Activated naive CD4-positive, alpha-beta T cell treated with anti-CD3 and anti-CD28 coated beads, Interleukin-2, amount 50 U/mL, for 24 hours (primary cell): ENCODE data around the gene PDE4A.
"Not testable (repeated sequence)": the region's sequence is repeated elsewhere in the genome, so short reads cannot be mapped to it uniquely, and the experiment has no call there.

Experiments used
- H3K27ac Mint-ChIP-seq: one replicate; pipeline ENCODE4 v1.8.0; 2021; ENCODE audit warnings: mild to moderate bottlenecking, mixed read lengths
- H3K27me3 Mint-ChIP-seq: one replicate; pipeline ENCODE4 v1.8.0; 2021; ENCODE audit warnings: mixed read lengths
- H3K36me3 Mint-ChIP-seq: one replicate; pipeline ENCODE4 v1.8.0; 2021; ENCODE audit warnings: mixed read lengths
- H3K4me1 Mint-ChIP-seq: one replicate; pipeline ENCODE4 v1.8.0; 2021; ENCODE audit warnings: mixed read lengths
- H3K4me3 Mint-ChIP-seq: one replicate; pipeline ENCODE4 v1.8.0; 2021; ENCODE audit warnings: mild to moderate bottlenecking, mixed read lengths
- H3K9me3 Mint-ChIP-seq: one replicate; pipeline ENCODE4 v1.8.0; 2021; ENCODE audit warnings: mixed read lengths

PDE4A gene

GRCh38 chr19:10420444-10421239 lies at the start of gene PDE4A:
PDE4A (plus strand) TSS chr19:10420538; CDS start chr19:10420765, 227 bp downstream.
- no peaks in the 10 kb centered on the region for H3K36me3 Mint-ChIP-seq
- H3K4me1 Mint-ChIP-seq: peaks cover 66% of the 10 kb centered on the region
- H3K27me3 Mint-ChIP-seq: peaks cover 45% of the 10 kb centered on the region
- H3K4me3 Mint-ChIP-seq: peak within 1 kb of the TSS; percentile 82
- no peaks in the 10 kb centered on the region for H3K9me3 Mint-ChIP-seq
- H3K27ac Mint-ChIP-seq: peak within 1 kb of the TSS; percentile 61

- Mint-ChIP-seq H3K27me3 (no peaks in the 10 kb centered on the region), H3K4me1 (peaks cover 3% of the 10 kb centered on the region), H3K4me3 (no peak overlapping the region), H3K27ac (no peak overlapping the region), H3K36me3 (peaks cover 6% of the 10 kb centered on the region), H3K9me3 (no peaks in the 10 kb centered on the region)
These were observed 47.6 kb upstream of the PDE4A start for GRCh38 chr19:10372690-10373089.

- Mint-ChIP-seq H3K9me3 (no peaks in the 10 kb centered on the region), H3K27me3 (no peaks in the 10 kb centered on the region), H3K27ac (peak overlapping the region; percentile 5), H3K36me3 (peaks cover 6% of the 10 kb centered on the region), H3K4me3 (no peak overlapping the region), H3K4me1 (peaks cover 15% of the 10 kb centered on the region)
These were observed 45.4 kb upstream of the PDE4A start for GRCh38 chr19:10374931-10375330.

- H3K4me3 Mint-ChIP-seq: peak overlapping the region; percentile 42
These were observed 43.1 kb upstream of the PDE4A start for GRCh38 chr19:10377140-10377640.

GRCh38 chr19:10378124-10378523 lies 42.2 kb upstream of the PDE4A start:
- no peak overlapping the region for H3K4me3 Mint-ChIP-seq
- no peaks in the 10 kb centered on the region for H3K27me3 Mint-ChIP-seq
- no peaks in the 10 kb centered on the region for H3K9me3 Mint-ChIP-seq
- peaks cover 8% of the 10 kb centered on the region for H3K36me3 Mint-ChIP-seq
- H3K27ac Mint-ChIP-seq: no peak overlapping the region
- peaks cover 28% of the 10 kb centered on the region for H3K4me1 Mint-ChIP-seq

More at GRCh38 chr19:10377140-10377640, 43.1 kb upstream of the PDE4A start:
- H3K27me3 Mint-ChIP-seq, H3K27ac Mint-ChIP-seq, H3K36me3 Mint-ChIP-seq, H3K9me3 Mint-ChIP-seq: not testable (repeated sequence)
- H3K4me1 Mint-ChIP-seq: peaks cover 28% of the 10 kb centered on the region

GRCh38 chr19:10379880-10380312 lies 40.4 kb upstream of the PDE4A start:
- H3K36me3 Mint-ChIP-seq: peaks cover 8% of the 10 kb centered on the region

GRCh38 chr19:10380313-10381102 lies 39.8 kb upstream of the PDE4A start, which contains the start of gene TYK2:
TYK2 (minus strand) TSS chr19:10380572; CDS start chr19:10378406, 2,166 bp downstream.
- H3K4me1 Mint-ChIP-seq: peaks cover 28% of the 10 kb centered on the region
- no peaks in the 10 kb centered on the region for H3K9me3 Mint-ChIP-seq
- no peaks in the 10 kb centered on the region for H3K27me3 Mint-ChIP-seq
- H3K36me3 Mint-ChIP-seq: peaks cover 5% of the 10 kb centered on the region
- peak within 1 kb of the TSS; percentile 90 for H3K27ac Mint-ChIP-seq
- peak within 1 kb of the TSS; percentile 92 for H3K4me3 Mint-ChIP-seq

More at GRCh38 chr19:10379880-10380312, 40.4 kb upstream of the PDE4A start:
- Mint-ChIP-seq H3K9me3 (no peaks in the 10 kb centered on the region), H3K4me3 (peak overlapping the region; percentile 92), H3K27ac (peak overlapping the region; percentile 65), H3K4me1 (peaks cover 28% of the 10 kb centered on the region), H3K27me3 (no peaks in the 10 kb centered on the region)

GRCh38 chr19:10383223-10383499 lies 37.2 kb upstream of the PDE4A start:
- not testable (repeated sequence) for H3K27me3 Mint-ChIP-seq, H3K36me3 Mint-ChIP-seq, H3K4me3 Mint-ChIP-seq, H3K9me3 Mint-ChIP-seq, H3K27ac Mint-ChIP-seq
- peaks cover 25% of the 10 kb centered on the region for H3K4me1 Mint-ChIP-seq

- H3K36me3 Mint-ChIP-seq: peaks cover 2% of the 10 kb centered on the region
- peaks cover 16% of the 10 kb centered on the region for H3K4me1 Mint-ChIP-seq
- H3K9me3 Mint-ChIP-seq: no peaks in the 10 kb centered on the region
- no peak overlapping the region for H3K27ac Mint-ChIP-seq
- no peak overlapping the region for H3K4me3 Mint-ChIP-seq
- no peaks in the 10 kb centered on the region for H3K27me3 Mint-ChIP-seq
These were observed 35.8 kb upstream of the PDE4A start for GRCh38 chr19:10384580-10384979.

- Mint-ChIP-seq H3K9me3 (no peaks in the 10 kb centered on the region), H3K4me1 (peaks cover 4% of the 10 kb centered on the region), H3K27ac (no peak overlapping the region), H3K27me3 (no peaks in the 10 kb centered on the region), H3K4me3 (no peak overlapping the region), H3K36me3 (peaks cover 4% of the 10 kb centered on the region)
These were observed 31.4 kb upstream of the PDE4A start for GRCh38 chr19:10388957-10389356.

- Mint-ChIP-seq H3K4me3 (no peak overlapping the region), H3K27ac (no peak overlapping the region), H3K27me3 (no peaks in the 10 kb centered on the region), H3K9me3 (no peaks in the 10 kb centered on the region), H3K36me3 (peaks cover 4% of the 10 kb centered on the region), H3K4me1 (peaks cover 4% of the 10 kb centered on the region)
These were observed 30.5 kb upstream of the PDE4A start for GRCh38 chr19:10389863-10390262.

GRCh38 chr19:10390652-10391286 lies 29.6 kb upstream of the PDE4A start:
- Mint-ChIP-seq H3K27ac (no peak overlapping the region), H3K36me3 (peaks cover 4% of the 10 kb centered on the region), H3K9me3 (no peaks in the 10 kb centered on the region), H3K4me1 (peaks cover 4% of the 10 kb centered on the region), H3K4me3 (no peak overlapping the region), H3K27me3 (no peaks in the 10 kb centered on the region)

- no peak overlapping the region for H3K4me3 Mint-ChIP-seq
- H3K4me1 Mint-ChIP-seq: peaks cover 4% of the 10 kb centered on the region
- no peaks in the 10 kb centered on the region for H3K9me3 Mint-ChIP-seq
- H3K27ac Mint-ChIP-seq: no peak overlapping the region
- no peaks in the 10 kb centered on the region for H3K27me3 Mint-ChIP-seq
- H3K36me3 Mint-ChIP-seq: peaks cover 8% of the 10 kb centered on the region
These were observed 28.2 kb upstream of the PDE4A start for GRCh38 chr19:10392120-10392519.

GRCh38 chr19:10393137-10393536 lies 27.2 kb upstream of the PDE4A start:
- H3K9me3 Mint-ChIP-seq: no peaks in the 10 kb centered on the region
- H3K27ac Mint-ChIP-seq: no peak overlapping the region
- H3K4me1 Mint-ChIP-seq: peaks cover 12% of the 10 kb centered on the region
- peaks cover 8% of the 10 kb centered on the region for H3K36me3 Mint-ChIP-seq
- H3K27me3 Mint-ChIP-seq: no peaks in the 10 kb centered on the region
- H3K4me3 Mint-ChIP-seq: no peak overlapping the region

- Mint-ChIP-seq H3K4me3 (no peak overlapping the region), H3K27me3 (no peaks in the 10 kb centered on the region), H3K36me3 (peaks cover 11% of the 10 kb centered on the region), H3K9me3 (no peaks in the 10 kb centered on the region), H3K27ac (no peak overlapping the region), H3K4me1 (peaks cover 22% of the 10 kb centered on the region)
These were observed 25.3 kb upstream of the PDE4A start for GRCh38 chr19:10395003-10395402.
